GM19025 (cell line): Measurements from ENCODE around the gene OBSCN.

Experiments used
- ATAC-seq: cut with Tn5 transposase; IDR thresholded peaks from one replicate; pipeline ENCODE4 v1.9.1; 2021; ENCODE audit warnings: mild to moderate bottlenecking, low read depth, moderate library complexity; ENCODE audit not compliant: unreplicated experiment

OBSCN gene

DNA sequence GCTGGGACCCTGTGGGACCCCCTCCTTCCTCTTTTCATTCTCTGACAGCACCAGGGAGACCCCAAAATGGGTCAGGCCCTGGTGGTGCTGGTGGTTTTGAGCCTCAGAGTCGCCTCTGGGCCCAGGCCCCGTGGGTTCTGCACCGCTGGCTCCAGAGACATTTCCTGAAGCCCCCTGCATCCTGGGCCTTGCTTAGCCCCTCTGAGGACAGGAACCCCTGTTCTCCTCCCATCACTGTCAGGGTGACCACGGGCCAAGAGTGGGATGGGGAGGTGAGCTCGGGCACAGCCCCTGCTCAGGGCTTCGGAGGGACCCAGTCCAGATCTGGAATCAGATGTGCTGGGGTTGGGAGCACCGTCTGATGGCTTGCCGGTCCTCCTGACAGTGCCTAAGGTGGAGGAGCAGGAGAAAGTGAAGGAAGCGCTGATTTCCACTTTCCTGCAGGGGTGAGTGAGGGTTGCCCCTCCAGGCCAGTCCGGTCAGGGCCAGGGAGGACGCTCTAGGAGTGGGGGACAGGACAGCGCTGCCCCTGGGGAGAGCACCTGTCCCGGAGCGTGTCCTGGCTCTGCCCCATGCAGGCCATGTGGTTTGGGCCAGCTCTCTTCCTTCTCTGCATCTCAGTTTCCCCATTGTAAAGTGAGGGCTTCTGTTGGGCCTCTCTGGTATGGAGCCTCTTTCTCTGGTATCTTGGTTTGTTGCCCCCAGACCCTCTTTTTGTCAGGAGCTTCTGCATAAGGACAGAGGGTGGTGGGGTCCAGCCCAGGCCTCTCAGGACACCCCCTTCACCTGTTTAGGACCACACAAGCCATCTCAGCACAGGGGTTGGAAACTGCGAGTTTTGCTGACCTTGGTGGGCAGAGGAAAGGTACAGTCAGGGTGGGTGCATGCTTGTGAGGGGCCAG is 127.8 kb downstream of the OBSCN start:
- ATAC-seq = no peak

- ATAC-seq = no peak
Observed at GRCh38 chr1:228336308-228337030, 128.6 kb downstream of the OBSCN start.

DNA sequence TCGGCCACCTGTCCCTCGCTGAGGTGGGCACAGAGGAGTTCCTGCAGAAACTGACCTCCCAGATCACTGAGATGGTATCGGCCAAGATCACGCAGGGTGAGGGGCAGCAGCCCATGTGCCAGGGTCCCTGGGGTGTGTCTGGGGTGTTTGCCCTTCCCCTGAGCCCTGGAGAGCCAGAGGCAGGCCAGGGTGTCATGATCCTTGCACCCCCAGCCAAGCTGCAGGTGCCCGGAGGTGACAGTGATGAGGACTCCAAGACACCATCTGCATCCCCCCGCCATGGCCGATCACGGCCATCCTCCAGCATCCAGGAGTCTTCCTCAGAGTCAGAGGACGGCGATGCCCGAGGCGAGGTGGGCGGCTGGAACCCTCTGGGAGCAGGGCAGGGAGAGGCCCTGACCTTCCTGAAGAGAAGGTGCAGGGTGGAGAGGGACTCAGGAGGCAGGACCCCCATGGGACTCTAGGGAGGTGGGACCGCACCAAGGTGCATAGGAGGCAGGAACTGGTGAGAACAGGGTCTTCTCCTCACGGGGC is 129.3 kb downstream of the OBSCN start:
- ATAC-seq = no peak

GRCh38 chr1:228337711-228338520 is 130.1 kb downstream of the OBSCN start:
- no peak for ATAC-seq

- ATAC-seq = no peak
Observed at GRCh38 chr1:228338521-228339051, 130.7 kb downstream of the OBSCN start.

GRCh38 chr1:228339059-228339704 is 131.3 kb downstream of the OBSCN start:
- ATAC-seq = no peak

DNA sequence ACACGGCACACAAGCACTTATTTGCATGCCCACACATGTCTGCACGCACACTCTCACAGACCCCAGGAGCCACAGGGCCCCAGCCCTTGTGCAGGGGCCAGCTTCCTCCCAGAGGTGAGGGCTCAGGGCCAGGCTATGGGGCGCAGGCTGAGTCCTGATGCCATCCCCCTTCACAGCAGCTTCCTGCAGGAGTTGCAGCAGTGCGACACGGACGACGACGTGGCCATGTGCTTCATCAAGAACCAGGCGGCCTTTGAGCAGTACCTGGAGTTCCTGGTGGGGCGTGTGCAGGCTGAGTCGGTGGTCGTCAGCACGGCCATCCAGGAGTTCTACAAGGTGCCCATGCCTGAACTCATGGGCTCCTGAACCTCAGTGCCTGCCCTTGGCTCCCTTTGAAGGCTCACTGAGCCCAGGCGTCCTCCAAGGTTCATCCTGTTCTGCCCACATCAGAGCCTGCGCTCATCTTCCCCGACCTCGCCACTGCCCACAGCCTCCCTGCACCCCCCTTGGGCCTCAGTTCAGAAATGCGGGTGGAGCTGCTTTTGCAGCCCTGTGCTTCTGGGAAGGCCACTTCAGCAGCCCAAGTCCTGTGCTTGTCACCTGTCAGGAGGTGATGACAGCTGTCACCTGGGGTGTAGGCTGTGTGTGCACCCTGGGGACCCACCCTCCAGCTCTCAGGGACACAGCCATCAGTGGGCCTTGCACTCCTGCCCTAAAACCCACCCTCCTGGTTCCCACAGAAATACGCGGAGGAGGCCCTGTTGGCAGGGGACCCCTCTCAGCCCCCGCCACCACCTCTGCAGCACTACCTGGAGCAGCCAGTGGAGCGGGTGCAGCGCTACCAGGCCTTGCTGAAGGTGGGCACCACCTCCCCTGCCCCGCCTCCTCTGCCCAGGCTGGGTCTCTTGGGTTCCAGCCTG is 132.2 kb downstream of the OBSCN start:
- no peak for ATAC-seq

- no peak for ATAC-seq
Observed at GRCh38 chr1:228340686-228341449, 133.0 kb downstream of the OBSCN start.

DNA sequence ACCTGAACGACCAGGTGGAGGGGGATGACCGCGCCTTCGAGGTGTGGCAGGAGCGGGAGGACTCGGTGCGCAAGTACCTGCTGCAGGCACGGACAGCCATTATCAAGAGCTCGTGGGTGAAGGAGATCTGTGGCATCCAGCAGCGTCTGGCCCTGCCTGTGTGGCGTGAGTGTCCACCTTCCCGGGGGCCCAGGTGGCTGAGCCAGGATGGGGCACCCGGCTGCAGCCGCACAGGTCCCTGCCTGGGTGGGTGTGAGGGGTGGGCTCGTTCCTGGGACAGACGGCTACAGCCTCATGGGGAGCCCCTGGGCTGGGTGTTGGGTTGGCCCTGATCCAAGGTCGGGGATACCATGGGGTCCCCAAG is 133.6 kb downstream of the OBSCN start:
- ATAC-seq = no peak

GRCh38 chr1:228341814-228342626 is 134.2 kb downstream of the OBSCN start:
- no peak for ATAC-seq

- ATAC-seq = no peak
Observed at GRCh38 chr1:228342627-228343190, 134.9 kb downstream of the OBSCN start.

GRCh38 chr1:228343191-228343661 is 135.4 kb downstream of the OBSCN start:
- ATAC-seq = no peak

DNA sequence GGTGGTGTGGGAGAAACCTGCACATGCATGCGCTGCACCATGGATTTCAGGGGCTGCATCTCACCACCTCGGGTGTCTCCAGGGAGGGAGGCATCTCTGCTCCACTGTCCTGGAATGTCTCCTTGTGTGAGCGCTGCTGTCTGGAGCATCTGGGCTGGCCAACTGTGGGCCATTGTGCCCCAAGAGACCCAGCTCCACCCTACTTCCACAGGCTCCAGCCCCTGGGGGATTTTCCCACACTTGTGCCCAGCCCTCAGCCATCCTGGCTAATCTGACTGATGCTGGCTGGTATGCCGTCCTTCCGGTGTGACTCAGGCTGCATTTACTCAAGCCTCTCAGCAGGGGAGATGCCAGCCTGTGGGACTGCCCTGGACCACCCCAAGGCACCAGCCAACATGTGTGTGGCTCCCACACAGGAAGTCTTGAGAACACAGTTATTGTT is 136.8 kb downstream of the OBSCN start:
- no peak for ATAC-seq

DNA sequence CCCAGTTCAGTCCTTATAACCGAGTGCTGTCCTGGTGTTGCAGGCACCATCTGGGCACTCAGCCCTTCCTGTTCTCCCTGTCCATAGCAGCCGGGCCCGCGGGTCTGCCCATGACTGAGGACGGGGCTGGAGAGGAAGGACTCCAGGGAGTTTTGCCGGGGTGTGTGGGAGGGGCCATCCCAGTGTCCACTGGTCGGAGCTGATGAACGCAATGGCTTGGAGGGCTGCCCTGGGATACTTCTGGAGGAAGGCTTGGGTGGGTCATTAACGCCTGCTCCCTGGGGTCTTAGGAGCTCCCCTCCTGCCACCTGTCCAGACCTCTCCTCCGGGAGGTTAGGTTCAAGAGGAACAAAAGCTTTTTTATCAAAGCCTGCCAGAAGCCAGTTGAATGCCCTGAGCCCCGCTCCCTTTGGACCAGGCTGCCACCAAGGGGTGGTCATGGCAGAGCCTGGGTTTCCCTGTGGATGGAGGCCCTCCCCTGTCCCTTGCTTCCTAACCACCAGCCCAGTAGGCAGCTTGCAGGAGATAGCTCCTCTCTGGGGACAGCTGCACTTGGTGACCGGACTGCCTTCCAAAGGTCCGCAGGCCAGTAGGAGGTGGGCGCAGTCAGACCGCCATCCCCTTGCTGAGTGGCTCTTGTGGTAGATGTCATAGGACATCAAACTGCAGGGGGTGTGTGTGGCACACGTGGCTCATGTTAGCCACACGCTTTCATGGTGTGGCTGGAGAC is 137.5 kb downstream of the OBSCN start:
- ATAC-seq = no peak

DNA sequence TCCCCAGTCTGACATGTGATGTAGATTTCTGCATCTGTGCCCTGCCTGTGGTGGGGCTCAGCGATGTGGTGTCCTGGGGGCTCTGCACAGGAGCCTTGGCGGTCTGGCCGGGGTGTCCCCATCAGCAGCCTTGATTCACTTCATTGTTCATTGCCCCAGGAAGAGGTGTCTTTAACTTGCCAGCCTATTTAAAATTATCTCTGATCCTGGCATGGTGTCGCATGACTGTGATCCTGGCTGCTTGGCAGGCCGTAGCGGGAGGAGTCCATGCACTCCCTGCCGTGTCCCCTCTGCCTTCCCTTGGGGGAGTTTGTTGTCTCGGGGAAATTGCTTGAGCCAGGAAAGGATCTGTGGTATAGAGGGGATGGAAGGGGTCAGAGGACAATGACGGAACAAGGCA is 138.9 kb downstream of the OBSCN start:
- no peak for ATAC-seq

DNA sequence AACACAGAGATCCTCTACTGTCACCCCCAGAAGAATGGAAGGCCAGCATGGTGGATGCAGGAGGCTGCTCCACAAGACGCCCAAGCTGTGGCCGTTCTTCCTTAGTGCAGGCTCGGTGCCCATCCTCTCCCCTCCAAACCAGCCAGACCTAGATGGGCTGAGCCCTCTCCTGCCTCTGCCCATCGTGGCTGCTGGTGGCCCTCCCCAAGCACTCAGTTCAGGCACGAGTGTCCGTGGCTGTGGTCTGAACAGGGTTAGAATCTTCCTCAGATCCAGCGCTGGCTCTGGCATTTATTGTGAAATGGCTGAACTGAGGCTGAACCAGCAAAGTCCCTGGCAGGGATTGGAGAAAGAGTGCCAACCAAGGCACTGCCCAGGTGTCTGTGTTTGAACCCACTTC is 139.3 kb downstream of the OBSCN start:
- no peak for ATAC-seq
